Measurements from ENCODE around the gene CT47C1. TPM values are rescaled to one million over a fixed set of nuclear protein-coding genes. Genes with fewer than 3 reads are reported as not detected.
"Not testable (repeated sequence)": the region's sequence is repeated elsewhere in the genome, so short reads cannot be mapped to it uniquely, and the experiment has no call there.

Gene CT47C1
- total RNA-seq (not detected), polyA plus RNA-seq (not detected)

DNA sequence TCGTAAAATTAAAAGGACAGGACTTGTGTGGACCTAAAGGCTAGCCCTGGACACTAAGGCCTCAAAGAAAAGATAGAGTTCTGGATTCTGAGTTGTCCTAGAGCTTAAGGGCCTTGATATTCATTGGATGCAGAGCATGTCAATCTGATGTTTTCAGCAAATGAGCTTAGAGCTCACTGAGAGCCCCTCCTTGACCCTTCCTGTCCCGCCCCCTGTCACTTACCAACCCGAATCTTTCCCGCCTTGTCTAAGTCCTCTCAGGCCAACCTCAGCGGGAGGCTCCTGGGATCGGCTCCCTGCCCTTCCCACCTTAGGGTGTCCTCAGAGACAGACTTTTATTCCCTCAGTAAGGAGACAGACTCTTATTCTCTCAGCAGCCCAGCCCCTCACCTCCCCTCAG is at the start of gene CT47C1:
CT47C1 (plus strand) TSS at position 250 of the 400 bp plus-strand sequence. CDS start 233 bp downstream, outside the sequence.
- no peak within 1 kb of the TSS for H3K27ac Mint-ChIP-seq
- H3K4me1 ChIP-seq (ENCODE audit: insufficient read depth, low read length) = no peaks in the 10 kb centered on the region

DNA sequence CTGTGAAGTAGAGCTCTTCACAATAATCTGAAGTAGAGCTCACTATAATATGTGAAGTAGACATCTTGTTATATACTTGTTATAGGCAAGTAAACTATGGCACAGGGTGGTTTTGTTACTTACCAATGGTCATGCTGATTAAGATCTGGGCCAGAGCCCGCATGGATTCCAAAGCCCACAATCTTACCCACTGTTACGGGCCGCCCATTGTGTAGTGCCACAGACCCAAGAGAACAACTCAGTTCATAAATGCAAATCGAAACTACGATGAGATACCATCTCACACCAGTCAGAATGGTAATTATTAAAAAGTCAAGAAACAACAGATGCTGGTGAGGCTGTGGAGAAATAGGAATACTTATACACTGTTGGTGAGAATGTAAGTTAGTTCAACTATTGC is 46.9 kb upstream of the CT47C1 start:
- Mint-ChIP-seq H3K36me3 (peaks cover 0 to 10% of the 10 kb centered on the region in 2 donors), H3K4me3 (no peak overlapping the region), H3K27me3 (no peaks in the 10 kb centered on the region), H3K27ac (no peak overlapping the region), H3K9me3 (peaks cover 0 to 3% (median 0%) of the 10 kb centered on the region in 8 donors), H3K4me1 (no peaks in the 10 kb centered on the region)
- Histone ChIP-seq H3K9me3 (ENCODE audit: control insufficient read depth in 1 of 2, low read length in 2 of 2) (no peaks in the 10 kb centered on the region), H3K36me3 (ENCODE audit: insufficient read depth, low read length) (no peaks in the 10 kb centered on the region), H3K27ac (ENCODE audit: low read depth, low read length) (no peak overlapping the region), H3K27me3 (ENCODE audit: insufficient read depth, low read length) (no peaks in the 10 kb centered on the region), H3K4me1 (ENCODE audit: insufficient read depth, low read length) (no peaks in the 10 kb centered on the region), H3K4me3 (ENCODE audit: low read length in 2 of 2) (no peak overlapping the region)
- DNase-seq = no peak
- ChIA-PET POLR2A (ENCODE audit: partially characterized antibody) (no interaction called here), CTCF (ENCODE audit: partially characterized antibody) (interaction anchor here (2.1 kb wide), 1 partner anchor 21 kb away, joined by 6 read pairs; no protein-coding TSS in a partner anchor)
- intact Hi-C loops (cut with micrococcal nuclease) = no loop called here

More for the DNA sequence above, at the start of gene CT47C1:
- POLR2A ChIA-PET (ENCODE audit: partially characterized antibody) = no interaction called here
- no peak within 1 kb of the TSS for H3K27ac ChIP-seq (ENCODE audit: low read depth, low read length)
- intact Hi-C loops (cut with micrococcal nuclease) = no loop called here
- no peak within 1 kb of the TSS for H3K4me3 ChIP-seq (ENCODE audit: low read length in 2 of 2)
- H3K27me3 Mint-ChIP-seq = peaks cover 0 to 2% of the 10 kb centered on the region in 2 donors
- H3K36me3 ChIP-seq (ENCODE audit: insufficient read depth, low read length) = no peaks in the 10 kb centered on the region
- CTCF ChIA-PET (ENCODE audit: partially characterized antibody) = no interaction called here
- H3K9me3 Mint-ChIP-seq = peaks cover 0 to 2% (median 0%) of the 10 kb centered on the region in 8 donors
- DNase-seq = no peak
- H3K36me3 Mint-ChIP-seq = no peaks in the 10 kb centered on the region
- no peaks in the 10 kb centered on the region for H3K27me3 ChIP-seq (ENCODE audit: insufficient read depth, low read length)
- no peaks in the 10 kb centered on the region for H3K9me3 ChIP-seq (ENCODE audit: control insufficient read depth in 1 of 2, low read length in 2 of 2)
- no peak within 1 kb of the TSS for H3K4me3 Mint-ChIP-seq
- no peaks in the 10 kb centered on the region for H3K4me1 Mint-ChIP-seq

DNA sequence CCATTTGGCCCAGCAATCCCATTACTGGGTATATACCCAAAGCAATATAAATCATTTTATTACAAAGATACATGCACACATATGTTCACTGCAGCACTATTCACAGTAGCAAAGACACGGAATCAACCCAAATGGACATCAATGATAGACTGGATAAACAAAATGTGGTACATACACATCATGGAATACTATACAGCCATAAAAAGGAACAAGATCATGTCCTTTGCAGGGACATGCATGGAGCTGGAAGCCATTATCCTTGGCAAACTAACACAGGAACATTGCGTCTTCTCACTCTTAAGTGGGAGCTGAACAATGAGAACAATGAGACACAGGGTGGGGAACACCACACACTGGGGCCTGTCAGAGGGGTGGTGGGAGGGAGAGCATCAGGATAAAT is 46.4 kb upstream of the CT47C1 start:
- H3K9me3 Mint-ChIP-seq; H3K27me3 Mint-ChIP-seq; H3K27me3 ChIP-seq (ENCODE audit: insufficient read depth, low read length); DNase-seq; H3K36me3 Mint-ChIP-seq; H3K4me3 Mint-ChIP-seq; POLR2A ChIA-PET (ENCODE audit: partially characterized antibody); H3K9me3 ChIP-seq (ENCODE audit: control insufficient read depth in 1 of 2, low read length in 2 of 2); intact Hi-C loops (cut with micrococcal nuclease); H3K4me1 ChIP-seq (ENCODE audit: insufficient read depth, low read length); H3K36me3 ChIP-seq (ENCODE audit: insufficient read depth, low read length); H3K4me1 Mint-ChIP-seq; H3K4me3 ChIP-seq (ENCODE audit: low read length in 2 of 2); H3K27ac ChIP-seq (ENCODE audit: low read depth, low read length); H3K27ac Mint-ChIP-seq: not testable (repeated sequence)
- CTCF ChIA-PET (ENCODE audit: partially characterized antibody) = interaction anchor here (2.1 kb wide), 1 partner anchor 21 kb away, joined by 6 read pairs; no protein-coding TSS in a partner anchor

DNA sequence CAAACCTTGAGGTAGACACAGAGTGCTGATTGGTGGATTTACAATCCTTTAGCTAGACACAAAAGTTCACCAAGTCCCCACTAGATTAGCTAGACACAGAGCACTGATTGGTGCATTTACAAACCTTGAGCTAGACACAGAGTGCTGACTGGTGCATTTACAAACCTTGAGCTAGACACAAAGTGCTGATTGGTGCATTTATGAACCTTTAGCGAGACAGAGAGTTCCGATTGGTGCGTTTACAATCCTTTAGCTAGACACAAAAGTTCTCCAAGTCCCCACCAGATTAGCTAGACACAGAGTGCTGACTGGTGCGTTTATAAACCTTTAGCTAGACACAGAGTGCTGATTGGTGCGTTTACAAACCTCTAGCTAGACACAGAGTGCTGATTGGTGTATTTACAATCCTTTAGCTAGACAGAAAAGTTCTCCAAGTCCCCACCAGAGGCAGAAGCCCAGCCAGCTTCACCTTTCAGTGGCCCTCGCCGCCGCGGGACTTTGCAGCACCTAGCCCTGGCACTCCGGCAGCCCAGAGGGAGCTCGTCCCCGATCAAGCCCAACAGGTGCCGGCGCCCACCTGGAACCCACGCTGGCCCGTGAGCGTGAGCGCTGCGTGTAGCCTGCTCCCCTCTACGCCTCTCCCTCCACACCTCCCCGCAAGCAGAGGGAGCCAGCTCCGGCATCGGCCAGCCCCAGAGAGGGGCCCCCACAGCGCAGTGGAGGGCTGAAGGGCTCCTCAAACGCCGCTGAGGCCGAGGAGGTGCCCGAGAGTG is 44.6 kb upstream of the CT47C1 start:
- H3K36me3 ChIP-seq (ENCODE audit: insufficient read depth, low read length); H3K27ac ChIP-seq (ENCODE audit: low read depth, low read length); POLR2A ChIA-PET (ENCODE audit: partially characterized antibody); H3K4me3 Mint-ChIP-seq; intact Hi-C loops (cut with micrococcal nuclease); H3K27me3 Mint-ChIP-seq; H3K4me3 ChIP-seq (ENCODE audit: low read length in 2 of 2); H3K36me3 Mint-ChIP-seq; H3K27me3 ChIP-seq (ENCODE audit: insufficient read depth, low read length); H3K27ac Mint-ChIP-seq; H3K9me3 Mint-ChIP-seq; H3K4me1 Mint-ChIP-seq; H3K4me1 ChIP-seq (ENCODE audit: insufficient read depth, low read length); H3K9me3 ChIP-seq (ENCODE audit: control insufficient read depth in 1 of 2, low read length in 2 of 2); DNase-seq: not testable (repeated sequence)
- CTCF ChIA-PET (ENCODE audit: partially characterized antibody) = interaction anchor here (2.1 kb wide), 1 partner anchor 23 kb away, joined by 6 read pairs; no protein-coding TSS in a partner anchor

GRCh38 chrX:119028733-119029330 is 44.0 kb upstream of the CT47C1 start:
- no peaks in the 10 kb centered on the region for H3K4me1 Mint-ChIP-seq
- Histone ChIP-seq H3K27me3 (ENCODE audit: insufficient read depth, low read length) (no peaks in the 10 kb centered on the region), H3K4me1 (ENCODE audit: insufficient read depth, low read length) (no peaks in the 10 kb centered on the region), H3K9me3 (ENCODE audit: control insufficient read depth in 1 of 2, low read length in 2 of 2) (no peaks in the 10 kb centered on the region), H3K27ac (ENCODE audit: low read depth, low read length) (no peak overlapping the region), H3K4me3 (ENCODE audit: low read length in 2 of 2) (no peak overlapping the region), H3K36me3 (ENCODE audit: insufficient read depth, low read length) (no peaks in the 10 kb centered on the region)
- DNase-seq = no peak
- CTCF ChIA-PET (ENCODE audit: partially characterized antibody) = no interaction called here
- no peak overlapping the region for H3K4me3 Mint-ChIP-seq
- H3K36me3 Mint-ChIP-seq = no peaks in the 10 kb centered on the region
- no peaks in the 10 kb centered on the region for H3K27me3 Mint-ChIP-seq
- intact Hi-C loops (cut with micrococcal nuclease) = no loop called here
- H3K9me3 Mint-ChIP-seq = peaks cover 0 to 6% (median 1%) of the 10 kb centered on the region in 8 donors
- H3K27ac Mint-ChIP-seq = no peak overlapping the region
- POLR2A ChIA-PET (ENCODE audit: partially characterized antibody) = no interaction called here

- H3K4me3 Mint-ChIP-seq; intact Hi-C loops (cut with micrococcal nuclease); H3K27me3 Mint-ChIP-seq: not testable (repeated sequence)
Measured at GRCh38 chrX:119029656-119030055, 43.1 kb upstream of the CT47C1 start.

DNA sequence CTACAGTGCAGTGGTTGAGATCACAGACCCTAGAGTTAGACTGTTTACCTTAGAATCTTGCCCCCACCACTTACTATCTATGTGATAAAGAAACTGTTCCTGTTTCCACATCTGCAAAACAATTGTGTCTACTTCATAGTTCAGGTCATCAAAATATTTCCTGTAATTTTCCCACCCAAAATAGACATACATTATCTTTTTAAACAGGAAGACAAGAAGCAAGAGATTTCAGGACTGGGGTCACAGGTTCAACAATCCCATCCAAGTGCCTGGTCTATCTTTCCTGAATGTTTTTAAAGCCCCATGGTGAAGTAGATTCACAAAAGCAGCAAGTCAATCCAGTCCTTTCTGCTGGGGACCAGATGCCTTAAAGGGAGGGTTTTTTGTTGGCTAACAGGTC is 41.8 kb upstream of the CT47C1 start:
- H3K36me3 Mint-ChIP-seq = no peaks in the 10 kb centered on the region
- H3K4me1 Mint-ChIP-seq = no peaks in the 10 kb centered on the region
- CTCF ChIA-PET (ENCODE audit: partially characterized antibody) = no interaction called here
- no peak for DNase-seq
- no peak overlapping the region for H3K4me3 Mint-ChIP-seq
- POLR2A ChIA-PET (ENCODE audit: partially characterized antibody) = no interaction called here
- no peaks in the 10 kb centered on the region for H3K27me3 ChIP-seq (ENCODE audit: insufficient read depth, low read length)
- peaks cover 0 to 10% (median 5%) of the 10 kb centered on the region in 8 donors for H3K9me3 Mint-ChIP-seq
- no peaks in the 10 kb centered on the region for H3K27me3 Mint-ChIP-seq
- no peak overlapping the region for H3K27ac Mint-ChIP-seq
- no peaks in the 10 kb centered on the region for H3K36me3 ChIP-seq (ENCODE audit: insufficient read depth, low read length)
- no peak overlapping the region for H3K27ac ChIP-seq (ENCODE audit: low read depth, low read length)
- intact Hi-C loops (cut with micrococcal nuclease) = no loop called here
- no peaks in the 10 kb centered on the region for H3K4me1 ChIP-seq (ENCODE audit: insufficient read depth, low read length)
- H3K9me3 ChIP-seq (ENCODE audit: control insufficient read depth in 1 of 2, low read length in 2 of 2) = no peaks in the 10 kb centered on the region
- no peak overlapping the region for H3K4me3 ChIP-seq (ENCODE audit: low read length in 2 of 2)

More at GRCh38 chrX:119029656-119030055, 43.1 kb upstream of the CT47C1 start:
- DNase-seq; H3K36me3 ChIP-seq (ENCODE audit: insufficient read depth, low read length); H3K4me1 ChIP-seq (ENCODE audit: insufficient read depth, low read length); H3K9me3 ChIP-seq (ENCODE audit: control insufficient read depth in 1 of 2, low read length in 2 of 2); H3K27ac Mint-ChIP-seq; H3K27ac ChIP-seq (ENCODE audit: low read depth, low read length); H3K36me3 Mint-ChIP-seq; H3K4me3 ChIP-seq (ENCODE audit: low read length in 2 of 2); CTCF ChIA-PET (ENCODE audit: partially characterized antibody); H3K9me3 Mint-ChIP-seq; POLR2A ChIA-PET (ENCODE audit: partially characterized antibody); H3K27me3 ChIP-seq (ENCODE audit: insufficient read depth, low read length); H3K4me1 Mint-ChIP-seq: not testable (repeated sequence)
